Measurements from ENCODE around the gene IFT43.
"Not testable (repeated sequence)": the region's sequence is repeated elsewhere in the genome, so short reads cannot be mapped to it uniquely, and the experiment has no call there.

IFT43 gene

DNA sequence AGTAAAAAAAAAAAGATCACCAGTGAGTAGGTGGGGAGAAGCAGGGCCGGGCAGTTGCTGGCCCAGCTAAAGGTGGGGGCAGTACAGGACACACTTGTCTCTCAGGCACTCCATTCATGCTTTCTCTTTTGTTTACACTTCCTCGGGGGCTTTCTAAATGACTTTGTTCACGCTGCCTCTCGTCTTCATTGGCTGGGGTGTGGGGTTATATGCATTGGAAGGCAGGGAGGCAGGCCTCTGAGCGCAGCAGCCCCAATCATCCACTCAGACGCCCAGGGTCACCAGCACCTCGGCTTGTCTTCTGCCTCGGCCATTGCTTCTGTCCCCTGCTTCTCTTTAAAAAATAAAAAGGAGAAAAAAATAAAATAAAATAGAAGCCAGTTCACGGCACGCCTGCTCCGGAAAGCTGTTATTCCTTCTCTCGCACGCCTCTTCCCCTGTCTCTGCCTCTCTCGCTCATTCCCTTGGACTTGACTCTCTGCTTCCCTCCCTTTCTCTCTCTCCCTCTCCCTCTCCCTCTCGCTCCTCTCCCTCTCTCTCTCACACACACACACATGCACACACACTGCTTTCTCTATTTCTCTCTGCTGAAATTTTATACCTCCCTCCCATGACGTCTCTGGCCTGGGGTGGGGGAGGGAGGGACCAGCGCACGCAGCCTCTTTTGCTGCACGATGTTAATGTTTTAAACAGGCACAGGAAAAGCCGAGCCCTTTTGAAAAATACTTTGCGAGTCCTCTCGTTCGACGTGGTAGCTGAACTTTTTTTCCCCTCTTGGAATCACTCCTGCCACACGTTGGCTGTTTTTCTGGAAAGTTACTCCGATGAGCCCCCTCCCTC is 3.9 kb upstream of the IFT43 start, which contains the start of gene TGFB3:
Gene TGFB3, minus strand, starts transcription at position 570 of the 840 bp plus-strand sequence. CDS start 1,102 bp downstream, outside the sequence.
- peak; percentile 33 for DNase-seq

DNA sequence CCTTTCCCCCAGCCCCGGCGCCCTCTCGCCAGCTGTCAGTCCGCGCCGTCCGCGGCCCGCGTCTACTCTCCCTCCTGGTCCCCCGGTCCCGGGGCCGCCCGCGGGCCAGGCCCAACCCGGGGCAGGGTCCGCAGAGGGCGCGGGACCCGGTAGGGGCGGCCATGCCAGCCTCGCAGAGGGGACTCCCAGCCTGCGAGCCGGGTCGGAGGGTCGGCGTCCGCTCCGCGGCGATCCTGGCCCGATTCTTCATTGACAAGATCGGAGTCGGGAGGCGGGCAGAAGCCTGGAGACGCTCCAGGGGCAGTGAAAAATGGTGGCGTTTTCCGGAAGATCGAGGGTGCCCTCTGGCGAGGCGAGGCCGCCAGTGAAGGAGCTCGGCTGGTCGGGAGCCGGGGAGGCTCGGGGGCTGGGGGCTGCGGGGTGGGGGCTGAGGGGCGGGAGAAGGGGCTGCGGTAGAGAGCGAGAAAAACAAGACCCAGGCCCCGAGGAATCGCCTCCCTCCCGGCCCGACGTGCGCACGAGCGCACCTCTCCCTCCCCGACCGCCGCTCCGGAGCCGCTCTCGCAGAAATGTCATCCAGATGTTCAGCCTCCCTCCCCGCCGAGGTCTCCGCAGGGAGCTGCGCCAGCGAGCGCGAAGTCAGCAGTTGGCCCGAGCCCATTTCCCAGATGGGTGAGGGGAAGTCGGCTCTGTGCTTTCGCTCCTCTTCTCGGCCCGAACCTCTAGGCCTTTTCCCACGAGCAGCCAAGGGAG is 3.1 kb upstream of the IFT43 start:
- peak; percentile 45 for DNase-seq

DNA sequence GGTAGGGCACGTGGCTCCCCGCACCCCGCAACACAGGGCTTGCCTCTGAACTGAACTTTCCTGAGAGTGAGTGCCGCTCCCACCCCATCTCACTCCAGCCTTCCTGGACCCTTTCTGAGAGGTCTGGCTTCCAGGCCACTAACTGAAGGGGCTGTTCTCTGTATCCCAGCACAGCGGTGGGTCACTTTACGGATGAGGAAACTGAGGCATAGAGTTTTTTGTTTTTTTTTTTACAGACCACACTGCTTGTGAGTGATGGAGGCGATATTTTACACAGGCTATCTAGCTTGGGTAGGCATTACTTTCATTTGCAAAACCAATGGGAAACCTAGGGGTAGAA is 2.6 kb upstream of the IFT43 start:
- DNase-seq = no peak

DNA sequence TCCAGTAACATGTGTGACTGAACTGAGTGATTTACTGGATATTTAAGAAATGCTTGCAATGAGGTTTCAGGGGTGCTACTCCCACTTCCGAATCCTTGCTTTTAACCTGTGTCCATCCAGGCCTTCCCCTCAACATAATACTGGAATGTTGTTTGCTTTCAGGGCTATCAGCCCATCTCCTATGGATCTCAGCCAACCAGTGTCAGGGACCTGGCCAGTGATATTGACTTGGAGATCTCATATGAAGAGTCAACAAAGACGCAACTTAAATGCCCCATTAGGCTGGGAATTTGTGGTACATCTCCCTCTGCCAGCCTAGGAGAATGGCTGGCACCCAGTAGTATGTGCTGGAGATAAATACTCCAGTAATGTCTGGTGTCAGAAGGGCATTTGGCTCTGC is 889 bp upstream of the IFT43 start:
- DNase-seq = no peak

DNA sequence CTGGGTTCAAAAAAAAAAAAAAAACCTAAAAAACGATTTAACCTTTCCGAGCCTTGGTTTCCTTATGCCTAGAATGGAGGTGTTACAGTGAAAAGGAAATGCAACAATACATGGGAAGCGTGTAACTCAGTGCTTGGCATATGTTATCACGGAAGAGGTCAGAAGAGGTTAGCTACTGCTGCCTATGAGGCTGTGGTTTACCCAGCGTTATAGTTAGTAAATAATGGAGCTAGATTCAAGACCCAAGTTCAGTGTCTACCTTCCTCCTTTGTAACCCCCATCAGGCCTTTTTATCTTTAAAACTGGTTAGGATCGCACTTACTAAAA is 839 bp downstream of the IFT43 start:
- no peak for DNase-seq

DNA sequence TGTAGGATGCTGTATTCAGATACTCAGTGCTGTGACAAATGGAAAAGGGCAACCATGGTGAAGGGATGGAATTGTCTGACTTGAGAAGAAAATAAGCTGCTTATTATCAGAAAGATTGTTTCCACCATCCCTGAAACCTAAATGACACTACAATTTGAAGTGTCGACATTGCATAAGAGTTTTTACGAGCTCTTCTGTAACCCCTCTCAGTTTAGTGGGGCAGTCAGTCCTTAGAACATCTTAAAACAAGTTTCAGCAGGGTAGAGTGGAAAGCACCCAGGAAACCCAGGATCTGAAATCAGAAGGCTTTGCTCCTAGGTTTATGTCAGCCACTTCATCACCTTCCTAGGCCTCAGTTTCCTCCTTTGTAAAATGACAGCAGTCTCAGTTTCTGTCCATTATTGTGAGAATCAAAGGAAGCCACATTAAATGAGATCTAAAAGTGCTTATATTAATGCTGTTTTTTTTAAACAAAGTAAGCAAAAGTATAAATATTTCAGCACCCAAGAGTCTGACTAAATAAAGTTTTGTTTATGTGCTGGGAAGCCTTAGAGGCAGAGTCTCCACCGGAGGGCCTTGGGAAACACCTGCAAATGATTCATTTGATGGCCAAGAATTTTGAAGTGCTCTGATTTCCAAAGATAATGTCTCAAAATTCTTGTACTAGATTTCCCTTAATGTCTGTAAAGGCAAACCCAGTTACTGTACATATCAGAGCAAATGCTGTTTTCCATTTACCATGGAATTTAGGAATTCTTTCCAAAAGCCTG is 1.8 kb downstream of the IFT43 start:
- no peak for DNase-seq

DNA sequence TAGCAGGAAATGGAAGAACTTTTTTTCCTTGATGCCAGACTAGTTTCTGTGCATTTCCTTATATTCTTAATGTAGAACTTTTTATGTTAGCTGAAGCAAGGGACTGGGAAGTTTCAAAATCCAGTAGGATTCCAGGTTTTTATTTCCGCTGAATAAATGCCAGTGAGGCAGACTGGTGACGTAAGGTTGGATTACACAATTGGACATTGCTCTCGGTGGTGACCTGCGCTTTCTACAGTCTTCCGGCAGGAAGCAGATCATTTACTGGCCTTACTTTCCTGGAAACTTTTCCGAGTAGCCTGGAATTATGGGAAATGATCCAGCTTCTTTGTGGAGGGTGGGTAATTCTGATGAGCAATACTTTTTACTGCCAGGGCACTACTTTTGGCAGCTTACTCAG is 3.6 kb downstream of the IFT43 start:
- DNase-seq = no peak

DNA sequence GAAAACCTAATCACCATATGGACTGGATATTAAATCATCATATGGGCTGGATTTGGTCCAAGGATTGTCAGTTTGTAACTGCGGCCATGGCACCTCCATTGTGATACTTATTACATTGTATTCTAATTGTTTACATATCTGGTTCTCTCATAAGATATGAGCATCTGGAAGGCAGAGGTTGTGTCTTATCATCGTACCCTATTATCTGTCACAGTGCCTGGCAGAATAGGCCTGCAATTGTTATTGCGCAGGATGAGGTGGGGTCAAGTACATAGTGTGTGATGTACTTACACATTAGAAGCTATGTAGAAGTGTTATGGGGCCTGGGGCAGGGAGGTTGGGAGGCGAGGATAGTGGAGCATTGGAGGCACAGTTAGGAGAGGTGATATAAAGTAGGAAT is 4.7 kb downstream of the IFT43 start:
- no peak for DNase-seq

DNA sequence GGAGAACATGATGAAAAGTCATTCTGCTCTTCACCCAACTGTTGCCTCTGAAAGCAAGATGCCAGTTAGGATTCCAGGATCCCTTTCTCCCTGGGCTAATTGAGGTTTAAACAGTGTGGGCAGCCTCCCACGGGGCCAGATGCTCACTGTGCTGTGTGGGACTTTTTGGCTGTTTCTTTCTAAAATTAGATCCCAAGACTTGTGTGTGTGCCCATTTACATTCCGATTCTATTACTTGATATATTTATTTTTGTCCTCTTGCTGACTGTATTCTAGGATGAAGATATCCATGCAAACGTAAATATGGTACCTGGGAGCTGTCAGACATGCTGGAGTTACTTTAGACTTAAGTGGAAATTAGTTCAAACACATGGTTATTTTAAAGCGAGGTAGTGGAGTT is 6.2 kb downstream of the IFT43 start:
- DNase-seq = no peak

DNA sequence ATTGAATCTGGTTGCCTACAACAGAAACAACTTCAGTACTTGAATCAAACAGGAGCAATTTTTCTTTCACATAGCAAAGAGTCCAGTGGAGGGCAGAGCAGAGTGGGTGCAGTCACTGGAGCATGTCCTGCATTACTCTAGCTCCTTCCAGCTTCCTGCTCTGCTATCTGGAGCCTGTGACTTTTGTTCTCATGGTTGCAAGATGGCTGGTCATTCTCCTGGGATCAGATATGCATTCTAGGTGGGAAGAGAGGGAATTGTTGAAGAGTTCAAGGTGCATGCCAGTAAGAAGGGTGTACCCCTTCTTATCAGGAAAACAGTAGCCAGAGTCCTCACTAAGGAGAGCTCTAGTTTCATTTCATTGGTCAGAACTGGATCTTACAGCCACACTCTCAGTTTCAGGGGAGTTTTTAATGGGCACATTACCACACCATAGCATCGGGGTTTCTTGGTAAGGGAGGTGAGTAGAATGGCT is 8.0 kb downstream of the IFT43 start:
- DNase-seq = no peak

DNA sequence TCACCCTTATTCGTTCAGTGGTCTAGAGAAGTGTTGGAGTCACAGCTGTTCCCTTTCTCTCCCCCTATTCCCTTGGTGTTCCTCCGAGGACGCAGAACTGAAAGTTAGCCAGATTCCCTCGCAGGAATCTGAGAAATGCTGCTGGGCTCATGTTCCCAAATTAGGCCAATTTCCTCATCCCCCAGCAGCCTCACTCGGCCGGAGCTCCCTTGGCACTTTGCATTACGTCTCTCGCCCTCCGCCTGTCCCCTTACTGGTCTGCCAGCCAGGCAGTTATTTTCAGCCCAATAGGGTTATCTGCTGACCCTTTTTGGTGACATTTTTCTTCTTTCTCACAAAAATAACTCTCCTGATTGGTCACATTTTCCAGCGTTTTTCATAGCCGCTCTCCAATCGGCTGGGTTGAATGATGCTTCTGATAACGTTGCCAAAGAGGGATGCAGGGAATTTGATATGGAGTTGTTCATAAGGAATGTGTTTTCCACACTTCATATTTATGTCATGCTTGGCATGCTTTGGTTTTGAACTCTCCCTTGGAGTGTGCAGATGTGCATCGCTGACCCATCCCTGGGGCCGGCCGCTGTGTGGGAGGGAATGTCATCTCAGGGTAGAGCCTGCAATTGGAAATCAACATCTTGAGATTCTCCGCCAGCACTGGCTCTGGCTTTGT is 9.9 kb downstream of the IFT43 start:
- DNase-seq = no peak

DNA sequence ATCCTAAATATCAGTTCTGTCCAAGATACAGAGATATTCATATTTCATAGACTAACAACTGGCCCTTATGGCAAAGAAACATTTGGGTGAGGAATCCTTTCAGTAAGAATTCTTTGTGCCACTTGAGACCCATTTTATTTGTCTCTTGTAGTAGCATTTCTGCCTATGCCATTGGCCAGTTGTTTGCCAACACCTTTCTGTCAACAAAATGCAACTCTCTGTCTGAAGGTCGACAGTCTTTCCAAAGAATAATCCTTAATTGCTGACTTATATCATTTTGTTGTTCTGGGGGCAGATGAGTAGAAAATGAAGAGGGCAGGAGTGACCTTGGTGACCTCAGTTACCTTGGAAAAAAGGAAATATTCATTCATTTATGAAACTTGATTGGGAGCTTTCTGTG is 10.9 kb downstream of the IFT43 start:
- no peak for DNase-seq

DNA sequence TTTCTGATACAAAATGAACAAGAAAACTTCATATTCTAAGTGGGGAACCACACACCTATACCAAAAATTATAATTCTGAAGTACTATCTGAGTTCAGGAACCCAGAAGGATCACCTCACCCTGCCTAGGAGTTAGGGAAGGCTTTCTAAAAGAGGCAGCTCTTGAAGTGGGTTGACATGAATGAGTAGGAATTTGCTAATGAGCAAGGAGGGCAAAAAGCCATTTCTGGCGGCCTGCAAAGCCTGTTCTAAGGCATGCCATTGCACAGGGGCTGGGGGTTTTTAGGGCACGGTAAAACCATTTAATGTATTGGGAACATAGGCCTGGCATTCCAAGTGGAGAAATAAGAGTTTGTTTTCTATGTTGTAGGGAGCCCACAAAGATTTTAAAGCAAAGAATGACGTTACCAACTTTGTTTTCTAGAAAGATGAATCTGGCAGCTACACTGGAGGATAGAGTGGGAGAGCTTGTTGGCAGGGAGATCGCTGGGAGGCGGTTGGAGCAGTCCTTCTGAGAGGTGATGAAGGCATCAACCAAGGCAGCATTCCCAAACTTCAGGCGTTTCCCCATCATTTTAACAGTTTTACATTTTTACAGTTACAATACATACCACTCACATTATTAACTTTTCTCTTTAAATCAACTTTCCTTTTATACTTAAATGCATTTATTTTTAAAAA is 14.1 kb downstream of the IFT43 start:
- no peak for DNase-seq

DNA sequence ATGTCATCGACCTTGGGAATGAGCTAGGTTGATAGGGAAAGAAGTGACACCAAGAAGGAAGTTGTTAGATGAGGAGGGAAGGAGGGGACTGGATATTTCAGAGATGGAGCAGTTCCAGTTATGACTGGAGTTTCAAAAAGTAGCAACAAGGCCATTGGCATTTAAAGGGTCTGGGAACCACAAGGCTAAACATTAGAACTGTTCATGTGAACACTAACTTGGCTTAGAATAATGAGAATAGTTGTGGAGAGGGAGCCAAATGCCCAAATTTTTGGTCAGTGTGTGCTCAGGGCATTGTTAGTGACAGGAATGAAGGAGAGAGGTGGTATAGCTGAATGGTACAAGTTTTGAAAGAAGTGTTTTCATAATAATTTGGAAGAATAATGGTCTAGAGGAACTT is 16.8 kb downstream of the IFT43 start:
- no peak for DNase-seq

DNA sequence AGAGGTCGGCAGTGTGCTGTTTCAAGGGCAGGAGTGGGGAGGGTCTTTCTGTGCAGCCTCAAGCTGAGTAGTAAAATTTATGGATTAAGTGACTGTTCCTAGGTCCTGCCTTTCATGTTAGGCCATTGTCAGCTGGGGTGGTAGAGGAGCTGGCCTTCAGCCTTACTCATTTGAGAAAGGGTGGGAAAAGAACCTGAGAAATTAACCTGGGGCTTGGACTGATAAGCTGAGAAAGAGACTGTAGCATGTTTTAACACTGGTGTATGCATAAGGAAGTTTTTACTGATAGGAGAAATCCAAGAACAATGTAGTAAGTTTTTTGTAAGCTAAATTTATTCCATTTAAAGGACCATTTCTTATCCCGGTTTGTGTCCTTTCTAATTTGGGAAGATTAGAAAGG is 20.7 kb downstream of the IFT43 start:
- no peak for DNase-seq

DNA sequence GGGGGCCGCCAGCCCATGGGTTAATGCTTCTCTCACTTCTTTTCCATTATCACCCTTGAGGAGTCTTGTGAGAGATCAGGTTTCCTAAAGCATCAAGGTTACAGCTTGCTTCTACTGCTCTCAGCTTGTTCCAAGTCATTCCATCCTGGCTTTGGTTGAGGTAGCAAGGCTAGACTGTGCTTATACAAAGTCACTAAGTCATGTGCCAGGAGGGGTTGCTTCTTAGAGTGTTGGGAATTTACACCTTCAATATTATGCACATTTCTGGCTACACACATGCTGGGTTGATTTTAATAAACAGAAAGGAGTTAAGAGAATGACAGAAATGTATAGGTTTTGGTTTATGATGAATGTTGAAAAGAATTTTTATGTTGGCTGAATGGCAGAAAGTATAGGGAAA is 21.8 kb downstream of the IFT43 start:
- DNase-seq = no peak

DNA sequence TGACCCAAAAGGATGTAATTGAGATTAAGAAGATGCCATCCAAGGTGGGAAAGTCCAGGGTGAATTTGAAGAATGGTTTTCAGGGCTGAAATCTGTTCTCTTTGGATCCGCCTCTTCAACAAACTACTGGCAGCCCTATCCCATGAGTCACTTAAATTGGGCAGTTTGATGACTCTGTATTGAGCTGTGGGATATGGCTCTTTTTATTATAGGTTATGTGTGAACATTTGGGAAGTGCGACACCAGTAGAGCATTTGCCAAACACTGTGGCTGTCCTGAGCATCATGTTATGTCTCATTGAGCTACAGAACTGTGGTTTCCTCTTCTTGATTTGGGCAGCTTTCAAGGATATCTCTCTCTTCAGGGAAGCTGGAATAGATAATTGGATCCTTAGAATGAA is 22.3 kb downstream of the IFT43 start:
- DNase-seq = no peak

DNA sequence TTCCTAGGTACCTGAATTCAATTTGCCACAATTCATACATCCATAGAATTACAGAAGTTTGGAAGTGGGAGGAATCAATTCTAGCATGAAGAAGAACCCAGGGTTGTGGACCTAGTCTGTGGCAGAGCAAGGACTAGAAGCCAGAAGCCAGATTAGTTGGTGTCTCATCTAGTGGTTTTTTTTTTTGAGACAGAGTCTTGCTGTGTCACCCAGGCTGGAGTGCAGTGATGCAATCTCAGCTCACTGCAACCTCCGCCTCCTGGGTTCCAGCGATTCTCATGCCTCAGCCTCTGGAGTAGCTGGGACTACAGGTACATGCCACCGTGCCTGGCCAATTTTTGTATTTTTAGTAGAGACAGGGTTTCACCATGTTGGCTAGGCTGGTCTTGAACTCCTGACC is 24.1 kb downstream of the IFT43 start:
- not testable (repeated sequence) for DNase-seq

DNA sequence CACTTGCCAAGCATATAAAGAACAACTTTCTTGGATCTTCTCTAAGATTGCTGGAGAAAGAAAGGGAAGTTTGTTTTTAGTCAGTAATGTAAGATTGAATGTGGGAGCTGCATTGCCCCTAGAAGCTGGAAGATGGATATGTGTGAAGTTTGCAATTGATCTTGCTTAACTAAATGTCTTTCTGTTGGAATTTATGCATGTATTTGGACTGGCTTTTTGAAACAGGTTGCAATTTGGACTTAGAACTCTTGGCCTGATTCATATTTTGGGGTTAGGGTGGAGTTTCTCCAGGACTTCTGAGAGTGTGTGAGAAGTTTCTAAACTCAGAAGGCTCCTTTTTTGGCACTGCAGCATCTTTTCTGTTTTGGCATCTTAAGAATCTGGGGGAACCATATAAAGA is 26.4 kb downstream of the IFT43 start:
- DNase-seq = no peak

DNA sequence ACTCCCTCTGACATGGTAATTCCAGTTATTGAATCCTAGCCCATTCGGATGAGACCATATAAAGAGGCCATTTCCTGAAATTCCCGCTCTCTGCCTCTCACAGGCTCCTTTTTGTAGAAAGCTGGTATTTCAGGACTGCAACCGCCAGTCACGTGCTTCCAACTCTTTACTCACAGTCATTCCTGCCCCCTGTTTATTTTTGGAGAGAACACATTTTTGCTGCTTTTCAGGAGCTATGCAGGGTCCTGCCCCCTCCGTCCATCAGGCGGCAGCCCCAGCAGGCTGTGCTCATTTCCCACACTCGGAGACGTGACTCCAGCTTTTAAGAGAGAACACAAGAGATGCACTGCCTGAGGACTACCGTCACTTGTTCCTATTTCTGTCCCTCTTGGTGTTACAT is 26.8 kb downstream of the IFT43 start:
- DNase-seq = no peak

DNA sequence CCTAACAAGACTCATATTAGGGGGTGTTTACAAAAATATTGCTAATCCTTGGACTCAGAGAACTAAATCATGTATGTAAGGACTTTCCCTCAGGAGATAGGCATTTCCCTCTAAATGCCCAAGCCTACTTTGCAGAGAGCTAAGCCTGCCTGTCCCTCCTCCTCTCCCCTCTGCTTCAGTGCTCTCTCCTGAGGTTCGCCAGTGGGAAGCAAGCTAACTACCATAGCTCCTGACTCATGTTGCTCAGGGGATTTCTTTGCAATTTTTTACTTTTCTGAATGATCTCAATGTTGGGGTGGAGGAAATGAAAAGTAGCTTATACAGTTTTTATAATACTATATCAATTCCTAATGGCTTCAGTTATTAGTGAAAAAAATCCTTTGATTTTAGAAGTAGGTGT is 29.6 kb downstream of the IFT43 start:
- DNase-seq = no peak

DNA sequence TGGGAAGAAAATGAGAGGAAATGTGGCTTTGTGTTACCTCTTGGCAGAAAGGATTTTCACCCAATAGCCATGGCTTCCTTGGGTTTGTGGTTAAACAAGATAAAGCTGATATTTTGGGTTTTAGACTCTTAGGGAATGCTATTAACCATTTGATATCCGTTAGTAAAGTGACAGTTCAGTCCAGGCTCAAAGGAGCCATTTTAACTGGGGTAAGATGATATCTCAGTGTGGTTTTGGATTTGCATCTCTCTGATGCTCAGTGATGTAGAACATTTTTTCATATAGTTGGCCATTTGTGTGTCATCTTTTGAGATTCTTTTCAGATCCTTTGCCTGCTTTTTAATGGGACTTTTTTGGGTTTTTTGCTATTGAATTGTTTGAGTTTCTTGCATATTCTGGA is 30.1 kb downstream of the IFT43 start:
- DNase-seq = no peak

DNA sequence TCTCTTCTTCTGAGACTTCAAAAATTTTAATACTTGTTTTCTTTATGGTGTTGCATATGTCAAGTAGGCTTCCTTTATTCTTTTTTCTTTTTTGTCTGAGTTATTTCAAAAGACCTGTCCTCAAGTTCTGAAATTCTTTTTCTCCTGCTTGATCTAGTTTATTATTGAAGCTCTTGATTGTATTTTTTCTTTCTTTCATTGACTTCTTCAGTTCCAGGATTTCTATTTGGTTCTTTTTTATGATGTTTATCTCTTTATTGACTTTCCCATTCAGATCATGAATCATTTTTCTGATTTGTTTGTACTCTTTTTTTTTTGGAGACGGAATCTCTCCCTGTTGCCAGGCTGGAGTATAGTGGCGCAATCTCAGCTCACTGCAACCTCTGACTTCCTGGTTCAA is 34.1 kb downstream of the IFT43 start:
- DNase-seq = no peak

All from NCI-H187 treated with DMSO at 0.1 percent for 48 hours (cell line).